HG02588 (cell line): ENCODE data around the gene MPPED2.

Experiments used
- ATAC-seq: cut with Tn5 transposase; IDR thresholded peaks from one replicate; pipeline ENCODE4 v1.9.1; 2021; ENCODE audit warnings: mild to moderate bottlenecking, moderate library complexity; ENCODE audit not compliant: unreplicated experiment

MPPED2 gene

DNA sequence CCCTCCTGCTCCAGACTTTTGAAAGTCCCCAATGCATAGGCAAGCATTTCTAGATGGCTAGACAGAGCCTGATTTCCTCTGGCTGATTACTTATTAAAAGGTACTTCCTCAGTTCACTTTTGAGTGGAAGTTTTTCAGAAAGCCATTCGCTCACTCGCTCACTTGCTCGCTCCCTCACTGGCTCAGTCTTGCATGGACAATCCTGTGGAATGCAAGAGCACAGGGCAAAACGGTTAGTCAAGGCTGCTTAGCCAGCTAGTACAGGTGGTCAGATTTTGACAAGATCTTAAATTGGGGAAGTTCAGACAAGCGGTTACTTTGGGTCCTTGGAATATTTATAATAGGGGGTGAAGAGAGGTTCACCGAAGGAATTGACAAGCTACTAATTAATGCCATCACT, 162.3 kb downstream of the MPPED2 start:
- ATAC-seq: no peak

- no peak for ATAC-seq
Measured at GRCh38 chr11:30423279-30423648, 162.9 kb downstream of the MPPED2 start.

DNA sequence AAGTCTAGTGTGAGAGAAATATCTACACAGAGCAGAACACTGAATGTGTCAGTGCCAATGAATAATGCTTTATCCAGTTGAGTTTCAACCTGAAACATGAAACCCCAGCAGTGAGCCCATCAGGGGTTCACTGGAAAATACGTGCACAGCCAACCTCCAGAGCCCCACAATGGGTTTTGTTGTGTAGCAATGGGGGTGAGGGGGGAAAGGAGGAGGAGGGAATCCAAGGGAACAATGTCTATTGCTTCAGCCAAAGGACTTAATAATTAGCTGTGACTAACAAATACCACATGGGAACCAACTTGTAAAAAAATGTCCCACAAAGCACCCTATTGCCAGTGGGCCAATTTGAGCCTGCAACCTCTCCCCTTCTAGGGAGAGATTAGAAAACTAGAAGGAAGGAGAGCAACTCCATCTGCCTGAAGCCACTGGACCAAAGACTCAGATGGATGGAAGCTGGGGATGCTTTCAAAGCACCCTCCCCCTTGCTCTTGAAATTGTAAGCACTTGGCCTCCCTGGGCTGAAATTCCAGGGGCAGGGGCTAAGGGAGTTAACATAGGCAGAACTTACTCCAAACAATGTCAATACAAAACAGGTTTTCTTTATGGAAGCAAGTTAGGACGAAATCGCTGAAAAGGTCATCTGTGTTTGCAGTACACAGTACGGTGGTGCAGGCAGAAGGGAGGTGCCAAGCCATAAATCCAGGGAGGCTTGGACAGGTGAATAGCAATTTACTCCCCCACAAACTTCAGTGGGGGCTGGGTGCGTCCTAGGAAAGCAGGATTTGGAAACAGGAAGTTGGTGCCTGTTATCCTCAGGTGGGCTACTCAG, 163.5 kb downstream of the MPPED2 start:
- ATAC-seq: no peak

GRCh38 chr11:30420233-30420787, 165.8 kb downstream of the MPPED2 start:
- no peak for ATAC-seq

DNA sequence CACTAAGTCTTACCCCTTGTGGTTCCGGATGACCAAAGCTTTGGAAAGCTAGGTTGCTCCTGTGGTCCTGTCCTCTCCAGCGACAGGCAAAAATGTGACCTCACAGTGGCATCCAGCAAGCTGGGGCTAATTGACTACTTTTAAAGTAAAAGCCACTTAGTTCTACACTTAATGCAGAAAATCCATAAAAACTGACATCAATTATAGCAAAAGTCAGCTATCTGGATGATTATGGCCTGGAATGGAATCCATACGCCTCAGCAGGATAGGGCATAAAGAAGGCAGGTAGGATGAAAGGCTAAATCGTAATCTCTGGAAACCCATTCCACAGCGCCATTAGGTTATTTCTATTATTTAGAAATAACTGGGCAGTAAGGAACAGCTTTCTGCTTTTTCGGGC, 171.3 kb downstream of the MPPED2 start:
- no peak for ATAC-seq

GRCh38 chr11:30414244-30414643, 171.9 kb downstream of the MPPED2 start:
- no peak for ATAC-seq

DNA sequence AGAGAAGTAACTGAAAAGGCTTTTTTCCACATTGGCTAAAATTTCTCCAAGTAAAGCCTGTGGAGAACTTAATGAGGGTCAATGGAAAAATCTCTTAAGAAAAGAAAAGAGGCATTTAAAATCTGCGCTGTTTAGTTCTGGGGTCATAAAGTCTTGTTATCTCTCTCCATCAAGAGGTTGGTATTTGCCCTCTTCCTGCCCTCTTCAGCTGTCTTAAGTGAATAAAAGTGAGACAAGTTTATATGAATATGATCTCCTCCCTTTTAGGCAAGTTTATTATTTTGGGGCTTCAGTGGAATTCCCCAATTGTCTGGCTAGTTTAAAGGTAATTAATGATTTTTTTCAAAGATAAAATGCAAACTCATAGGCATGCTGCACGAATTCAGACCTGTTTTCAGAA, 173.6 kb downstream of the MPPED2 start:
- no peak for ATAC-seq

DNA sequence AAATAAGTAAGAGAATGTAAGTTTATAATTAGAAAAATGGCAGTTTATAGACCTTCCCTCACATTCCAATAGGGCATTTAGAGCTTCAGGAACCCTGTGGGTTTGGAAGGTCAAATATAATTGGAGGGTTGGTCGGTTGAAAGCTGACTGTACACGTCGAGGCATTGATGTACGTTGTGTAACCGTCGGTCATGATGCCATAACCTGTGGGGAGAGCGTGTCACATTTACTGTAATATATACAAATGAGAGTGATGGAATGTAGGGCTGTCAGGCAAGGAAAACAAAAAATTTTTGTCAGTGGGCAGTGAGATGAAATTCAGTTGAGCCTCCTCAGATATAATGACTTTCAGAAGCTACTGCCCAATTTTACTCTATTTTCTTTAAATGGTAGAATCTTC, 174.8 kb downstream of the MPPED2 start:
- ATAC-seq: no peak

GRCh38 chr11:30406978-30407762, 179.0 kb downstream of the MPPED2 start:
- no peak for ATAC-seq

DNA sequence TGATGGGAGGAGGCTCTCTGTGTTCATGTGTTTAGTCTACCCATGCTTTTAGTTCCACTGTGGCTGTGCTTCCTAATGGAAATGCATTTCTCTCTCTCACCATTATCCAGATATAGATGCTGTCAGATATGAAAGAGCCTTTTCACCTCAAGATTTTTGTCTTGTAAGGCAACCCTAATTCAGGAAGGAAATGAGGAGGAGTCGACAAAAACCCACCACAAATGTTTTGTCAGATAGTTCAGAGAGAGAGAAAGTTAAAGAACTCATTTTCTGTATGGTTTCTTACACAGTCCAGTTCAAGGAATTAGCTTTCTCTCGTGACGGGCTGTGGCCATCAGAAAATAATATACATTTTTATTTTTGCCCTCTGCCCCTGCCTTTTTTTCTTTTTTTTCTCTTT, 180.8 kb downstream of the MPPED2 start:
- no peak for ATAC-seq

- no peak for ATAC-seq
Measured at GRCh38 chr11:30404136-30404535, 182.0 kb downstream of the MPPED2 start.

GRCh38 chr11:30395751-30396150, 190.4 kb downstream of the MPPED2 start:
- ATAC-seq: no peak

GRCh38 chr11:30393012-30393411, 193.1 kb downstream of the MPPED2 start:
- ATAC-seq: no peak

- ATAC-seq: no peak
Measured at GRCh38 chr11:30392221-30392784, 193.8 kb downstream of the MPPED2 start.

DNA sequence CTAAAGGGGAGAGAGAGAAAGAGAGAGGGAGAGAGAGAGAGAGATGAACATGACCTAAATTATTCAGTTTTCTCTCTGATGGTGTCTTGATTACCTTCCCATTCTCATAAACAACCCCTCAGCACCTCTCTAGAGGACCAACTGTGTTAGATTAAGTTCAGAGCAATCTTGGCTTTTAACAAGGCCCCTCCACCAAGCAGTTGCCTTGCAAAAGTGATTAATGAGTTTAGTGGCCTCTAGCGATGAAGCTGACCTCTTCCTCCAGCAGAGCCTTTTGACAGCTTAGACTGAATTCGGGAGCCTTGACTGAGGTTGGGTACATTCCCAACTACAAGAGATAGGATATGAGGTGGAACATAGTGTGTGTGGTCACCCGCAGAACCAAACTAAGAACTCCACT, 197.2 kb downstream of the MPPED2 start:
- no peak for ATAC-seq

GRCh38 chr11:30387891-30388861, 198.0 kb downstream of the MPPED2 start:
- ATAC-seq: no peak

- ATAC-seq: no peak
Measured at GRCh38 chr11:30381879-30382278, 204.3 kb downstream of the MPPED2 start.

DNA sequence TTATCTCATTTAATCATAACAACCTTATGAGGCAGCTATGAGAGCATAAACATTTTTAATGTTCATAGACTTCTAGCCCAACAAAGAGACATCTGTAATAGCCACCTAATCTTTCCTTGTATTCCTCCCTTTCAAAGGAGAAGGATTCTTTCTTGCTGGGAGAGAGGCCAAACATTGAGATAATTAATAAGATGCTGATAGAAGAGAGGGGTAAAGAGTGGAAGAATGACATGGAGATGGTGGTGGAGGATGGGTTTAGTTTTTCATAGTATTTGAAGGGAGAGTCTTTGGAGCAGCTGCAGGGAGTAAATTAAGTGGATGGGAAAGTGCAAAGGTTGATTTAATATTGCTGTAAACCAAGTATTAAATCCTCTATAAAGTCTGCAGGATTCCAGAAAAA, 205.3 kb downstream of the MPPED2 start:
- no peak for ATAC-seq

DNA sequence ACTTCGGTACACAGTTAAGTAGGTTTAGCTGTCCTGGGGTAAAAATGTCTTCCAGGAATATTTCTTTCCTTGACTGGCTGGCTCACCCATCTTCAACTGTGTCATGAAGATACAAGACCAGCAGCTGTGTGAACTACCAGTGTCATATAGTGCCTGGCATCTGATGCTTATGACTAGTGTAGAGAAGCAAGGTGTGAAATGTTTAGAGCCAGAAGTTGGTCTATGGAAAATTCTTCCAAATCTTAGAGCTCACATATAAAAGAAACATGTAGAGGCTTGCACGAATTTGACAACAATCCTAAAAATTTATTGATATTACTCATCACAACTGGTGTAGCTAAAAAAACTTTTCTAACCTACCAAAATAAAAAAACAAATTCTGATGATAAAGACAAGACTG, 208.8 kb downstream of the MPPED2 start:
- ATAC-seq: no peak

- ATAC-seq: no peak
Measured at GRCh38 chr11:30370164-30370563, 216.0 kb downstream of the MPPED2 start.
